Measurements from ENCODE around the gene FOXK2. TPM values are rescaled to one million over a fixed set of nuclear protein-coding genes. Genes with fewer than 3 reads are reported as not detected.

Gene FOXK2
- total RNA-seq, 1 experiment from 2014 or later: 45.9 TPM

Other genes with a start within 250 kb of the FOXK2 start
- gene CSNK1D, start 246.0 kb upstream of the FOXK2 start, total RNA-seq (2014; rRNA removed; shearing (Covaris generic)): 26.6 and 31.6 TPM in 2 replicates
- 0.32 TPM in 1 of 2 replicates, not detected in the other for gene CD7, start 202.1 kb upstream of the FOXK2 start, total RNA-seq (2014; rRNA removed; shearing (Covaris generic))
- gene SECTM1, start 186.0 kb upstream of the FOXK2 start, total RNA-seq (2014; rRNA removed; shearing (Covaris generic)): 13.0 and 19.3 TPM in 2 replicates
- 0.20 and 0.57 TPM in 2 replicates for gene TEX19, start 160.5 kb upstream of the FOXK2 start, total RNA-seq (2014; rRNA removed; shearing (Covaris generic))
- not detected in 2 replicates for gene UTS2R, start 148.0 kb upstream of the FOXK2 start, total RNA-seq (2014; rRNA removed; shearing (Covaris generic))
- 8.8 and 14.1 TPM in 2 replicates for gene HEXD, start 101.4 kb upstream of the FOXK2 start, total RNA-seq (2014; rRNA removed; shearing (Covaris generic))
- gene OGFOD3, start 101.1 kb upstream of the FOXK2 start, total RNA-seq (2014; rRNA removed; shearing (Covaris generic)): 30.8 and 31.7 TPM in 2 replicates
- 39.5 TPM in 2 replicates for gene CYBC1, start 69.0 kb upstream of the FOXK2 start, total RNA-seq (2014; rRNA removed; shearing (Covaris generic))
- gene NARF, start 61.0 kb upstream of the FOXK2 start, total RNA-seq (2014; rRNA removed; shearing (Covaris generic)): 26.6 and 37.7 TPM in 2 replicates
- gene WDR45B, start 128.7 kb downstream of the FOXK2 start, total RNA-seq (2014; rRNA removed; shearing (Covaris generic)): 102 and 107 TPM in 2 replicates
- 5.0 and 7.6 TPM in 2 replicates for gene RAB40B, start 179.0 kb downstream of the FOXK2 start, total RNA-seq (2014; rRNA removed; shearing (Covaris generic))
- gene FN3KRP, start 197.0 kb downstream of the FOXK2 start, total RNA-seq (2014; rRNA removed; shearing (Covaris generic)): 10.6 and 16.4 TPM in 2 replicates
- 1.5 and 3.1 TPM in 2 replicates for gene FN3K, start 215.9 kb downstream of the FOXK2 start, total RNA-seq (2014; rRNA removed; shearing (Covaris generic))
- gene TBCD, start 232.3 kb downstream of the FOXK2 start, total RNA-seq (2014; rRNA removed; shearing (Covaris generic)): 17.4 and 20.7 TPM in 2 replicates